Calu3 (cell line): ENCODE data around the gene STK11. TPM values are rescaled to one million over a fixed set of nuclear protein-coding genes. Genes with fewer than 3 reads are reported as not detected.
A peak's percentile ranks its signal among the peaks of the same experiment; 100 is the strongest.

Experiments used
- BruUV-seq: library from RNA; stranded (reverse); fragments of 400-500 nt; replicated peaks from 2 replicates; lab custom pipeline; 2021; lab: Mats Ljungman, UMichigan
- CTCF ChIA-PET: fragments of 300-600 bp; sonication (Branson Sonifier 250); formaldehyde crosslinking; loops from one replicate; lab custom pipeline; 2022; ENCODE audit warnings: antibody characterized with exemption; lab: Charles Lee
- DNase-seq: peaks from one replicate; pipeline ENCODE4 v3.0.0; 2022
- H3K27ac Mint-ChIP-seq: one replicate; pipeline ENCODE4 v1.8.0; 2022; ENCODE audit warnings: mixed read lengths; ENCODE audit not compliant: unreplicated experiment
- H3K27me3 Mint-ChIP-seq: one replicate; pipeline ENCODE4 v1.8.0; 2022; ENCODE audit warnings: mixed read lengths; ENCODE audit not compliant: unreplicated experiment
- H3K36me3 Mint-ChIP-seq: one replicate; pipeline ENCODE4 v1.8.0; 2022; ENCODE audit warnings: mild to moderate bottlenecking, moderate library complexity, mixed read lengths; ENCODE audit not compliant: insufficient read depth, unreplicated experiment
- H3K4me1 Mint-ChIP-seq: one replicate; pipeline ENCODE4 v1.8.0; 2022; ENCODE audit warnings: mild to moderate bottlenecking, low read depth, mixed read lengths; ENCODE audit not compliant: unreplicated experiment
- H3K4me3 Mint-ChIP-seq: one replicate; pipeline ENCODE4 v1.8.0; 2022; ENCODE audit warnings: mild to moderate bottlenecking, low read depth, moderate library complexity, mixed read lengths; ENCODE audit not compliant: unreplicated experiment
- H3K9me3 Mint-ChIP-seq: one replicate; pipeline ENCODE4 v1.8.0; 2022; ENCODE audit warnings: low read depth, mixed read lengths; ENCODE audit not compliant: unreplicated experiment
- intact Hi-C: fragments of 100-400 bp; cut with micrococcal nuclease; formaldehyde crosslinking; loops from one replicate; pipeline ENCODE4 v1.10.0; 2022; ENCODE audit not compliant: unreplicated experiment
- total RNA-seq: library from RNA; stranded (reverse); gene quantifications from 2 replicates; pipeline ENCODE4 v1.2.3, GENCODE V29; 2022
- TF ChIP-seq, protein P1 (sequence below): fragments of 200-600 bp; IDR thresholded peaks from one replicate; pipeline ENCODE4 v1.8.0; 2022; ENCODE audit warnings: antibody characterized with exemption; ENCODE audit not compliant: unreplicated experiment

The STK11 gene
- total RNA-seq, 1 experiment from 2014 or later = 58.3 TPM

DNA sequence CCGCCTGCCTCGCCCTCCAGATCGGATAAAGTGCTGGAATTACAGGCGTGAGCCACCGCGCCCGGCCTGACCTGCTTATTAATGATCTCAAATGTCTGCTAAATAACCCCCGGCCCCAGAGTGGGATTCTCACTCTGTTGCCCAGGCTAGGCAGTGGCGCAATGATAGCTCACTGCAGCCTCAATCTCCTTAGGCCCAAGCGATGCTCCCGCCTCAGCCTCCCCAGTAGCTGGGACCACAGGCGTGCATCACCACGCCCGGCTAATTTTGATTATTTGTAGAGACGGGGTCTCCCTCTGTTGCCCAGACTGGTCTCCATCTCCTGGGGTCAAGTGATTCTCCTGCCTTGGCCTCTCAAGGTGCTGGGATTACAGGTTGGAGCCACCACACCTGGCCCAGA lies 35.3 kb downstream of the STK11 start:
- intact Hi-C loops = no loop called here
- CTCF ChIA-PET = interaction anchor here (1.2 kb wide), 1 partner anchor 26 kb away, joined by 3 read pairs; no protein-coding TSS in a partner anchor

DNA sequence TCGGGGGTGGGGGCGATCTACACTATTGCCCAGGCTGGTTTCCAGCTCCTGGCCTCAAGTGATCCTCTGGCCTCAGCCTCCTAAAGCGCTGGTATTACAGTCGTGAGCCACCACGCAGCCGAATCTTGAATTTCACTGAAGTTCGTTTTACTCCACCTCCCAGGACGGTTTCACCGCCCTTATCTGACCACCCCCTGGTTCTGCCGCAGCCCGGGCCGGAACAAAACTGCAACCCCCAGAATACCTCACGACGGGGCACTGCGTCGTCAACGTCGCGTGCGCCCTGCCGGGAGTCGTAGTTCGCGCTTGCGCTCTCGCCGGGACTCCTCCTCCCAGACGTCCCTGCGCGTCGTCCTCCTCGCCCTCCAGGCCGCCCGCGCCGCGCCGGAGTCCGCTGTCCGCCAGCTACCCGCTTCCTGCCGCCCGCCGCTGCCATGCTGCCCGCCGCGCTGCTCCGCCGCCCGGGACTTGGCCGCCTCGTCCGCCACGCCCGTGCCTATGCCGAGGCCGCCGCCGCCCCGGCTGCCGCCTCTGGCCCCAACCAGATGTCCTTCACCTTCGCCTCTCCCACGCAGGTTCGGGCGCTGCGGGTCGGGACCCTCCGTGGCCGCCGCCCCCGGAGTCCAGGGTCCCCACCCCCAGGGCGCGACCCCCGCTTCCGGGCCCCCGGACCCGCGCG lies 36.0 kb downstream of the STK11 start, which contains the start of gene ATP5F1D:
ATP5F1D (plus strand) TSS at position 335 of the 679 bp plus-strand sequence; CDS start at position 435, 100 bp downstream.
- no peaks in the 10 kb centered on the region for H3K27me3 Mint-ChIP-seq
- TF ChIP-seq, protein P1, sequence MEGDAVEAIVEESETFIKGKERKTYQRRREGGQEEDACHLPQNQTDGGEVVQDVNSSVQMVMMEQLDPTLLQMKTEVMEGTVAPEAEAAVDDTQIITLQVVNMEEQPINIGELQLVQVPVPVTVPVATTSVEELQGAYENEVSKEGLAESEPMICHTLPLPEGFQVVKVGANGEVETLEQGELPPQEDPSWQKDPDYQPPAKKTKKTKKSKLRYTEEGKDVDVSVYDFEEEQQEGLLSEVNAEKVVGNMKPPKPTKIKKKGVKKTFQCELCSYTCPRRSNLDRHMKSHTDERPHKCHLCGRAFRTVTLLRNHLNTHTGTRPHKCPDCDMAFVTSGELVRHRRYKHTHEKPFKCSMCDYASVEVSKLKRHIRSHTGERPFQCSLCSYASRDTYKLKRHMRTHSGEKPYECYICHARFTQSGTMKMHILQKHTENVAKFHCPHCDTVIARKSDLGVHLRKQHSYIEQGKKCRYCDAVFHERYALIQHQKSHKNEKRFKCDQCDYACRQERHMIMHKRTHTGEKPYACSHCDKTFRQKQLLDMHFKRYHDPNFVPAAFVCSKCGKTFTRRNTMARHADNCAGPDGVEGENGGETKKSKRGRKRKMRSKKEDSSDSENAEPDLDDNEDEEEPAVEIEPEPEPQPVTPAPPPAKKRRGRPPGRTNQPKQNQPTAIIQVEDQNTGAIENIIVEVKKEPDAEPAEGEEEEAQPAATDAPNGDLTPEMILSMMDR = no peak
- intact Hi-C loops = no loop called here
- no TSS peak for BruUV-seq
- CTCF ChIA-PET = interaction anchor here (1.2 kb wide), 1 partner anchor 25 kb away, joined by 3 read pairs; no protein-coding TSS in a partner anchor
- H3K9me3 Mint-ChIP-seq = no peaks in the 10 kb centered on the region
- peak; percentile 87 for DNase-seq
- H3K36me3 Mint-ChIP-seq = peaks cover 30% of the 10 kb centered on the region
- H3K27ac Mint-ChIP-seq = peak within 1 kb of the TSS; percentile 74
- peak within 1 kb of the TSS; percentile 75 for H3K4me3 Mint-ChIP-seq
- H3K4me1 Mint-ChIP-seq = peaks cover 24% of the 10 kb centered on the region

More for the DNA sequence above, 35.3 kb downstream of the STK11 start:
- peak overlapping the region; percentile 75 for H3K4me3 Mint-ChIP-seq
- H3K27me3 Mint-ChIP-seq = no peaks in the 10 kb centered on the region
- peaks cover 24% of the 10 kb centered on the region for H3K4me1 Mint-ChIP-seq
- no peaks in the 10 kb centered on the region for H3K9me3 Mint-ChIP-seq
- peaks cover 36% of the 10 kb centered on the region for H3K36me3 Mint-ChIP-seq
- DNase-seq = no peak
- TF ChIP-seq, protein P1 = no peak
- no peak overlapping the region for H3K27ac Mint-ChIP-seq
- BruUV-seq = no TSS peak

DNA sequence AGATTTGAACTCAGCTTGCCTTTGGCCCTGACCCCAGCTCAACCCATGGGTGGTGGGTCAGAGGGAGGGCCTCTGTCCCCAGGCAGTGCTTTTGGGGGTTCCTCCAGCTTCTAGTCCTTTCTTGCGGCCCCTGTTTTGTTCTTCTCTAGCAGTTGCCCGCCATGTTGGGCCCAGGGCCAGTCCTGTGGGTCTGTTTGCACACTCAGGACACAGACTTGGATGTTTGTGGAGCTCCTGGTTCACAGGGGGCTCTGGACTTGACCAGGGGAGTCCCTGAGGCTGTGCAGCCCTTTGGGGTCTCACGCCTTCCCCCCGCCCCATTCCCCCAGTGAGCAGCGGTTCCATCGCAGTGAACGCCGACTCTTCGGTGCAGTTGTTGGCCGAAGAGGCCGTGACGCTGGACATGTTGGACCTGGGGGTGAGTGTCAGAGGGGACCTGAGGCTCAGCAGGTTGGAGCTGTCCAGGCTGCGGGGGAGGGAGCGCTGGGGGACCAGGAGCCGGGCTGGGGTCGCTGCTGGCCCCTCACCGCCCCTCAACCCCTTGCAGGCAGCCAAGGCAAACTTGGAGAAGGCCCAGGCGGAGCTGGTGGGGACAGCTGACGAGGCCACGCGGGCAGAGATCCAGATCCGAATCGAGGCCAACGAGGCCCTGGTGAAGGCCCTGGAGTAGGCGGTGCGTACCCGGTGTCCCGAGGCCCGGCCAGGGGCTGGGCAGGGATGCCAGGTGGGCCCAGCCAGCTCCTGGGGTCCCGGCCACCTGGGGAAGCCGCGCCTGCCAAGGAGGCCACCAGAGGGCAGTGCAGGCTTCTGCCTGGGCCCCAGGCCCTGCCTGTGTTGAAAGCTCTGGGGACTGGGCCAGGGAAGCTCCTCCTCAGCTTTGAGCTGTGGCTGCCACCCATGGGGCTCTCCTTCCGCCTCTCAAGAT lies 38.5 kb downstream of the STK11 start:
- Mint-ChIP-seq H3K27ac (no peak overlapping the region), H3K9me3 (no peaks in the 10 kb centered on the region), H3K4me1 (peaks cover 17% of the 10 kb centered on the region), H3K4me3 (no peak overlapping the region), H3K36me3 (peaks cover 24% of the 10 kb centered on the region), H3K27me3 (no peaks in the 10 kb centered on the region)
- TF ChIP-seq, protein P1 = peak; percentile 83
- CTCF ChIA-PET = interaction anchor here (0.6 to 2.9 kb wide), 10 partner anchors 9 to 40 kb away, joined by 3 to 177 read pairs (median 5); partner anchors contain the start of genes CIRBP and FAM174C
- intact Hi-C loops = no loop called here
- no TSS peak for BruUV-seq
- DNase-seq = peak; percentile 85
